RWPE2 (cell line): Measurements from ENCODE around the gene MROH7.

Experiments used
- ATAC-seq: fragments of 200-7000 bp; cut with Tn5 transposase; 3 replicates; pipeline ENCODE4 v1.9.1; 2021; ENCODE audit warnings: low read depth
- DNase-seq: peaks from one replicate; pipeline ENCODE4 v3.0.0-alpha.2; 2020; ENCODE audit warnings: low spot score
- H3K27ac ChIP-seq: fragments of 450-650 bp; 2 replicates; pipeline ENCODE4 v1.5.1; 2017; ENCODE audit warnings: mild to moderate bottlenecking; ENCODE audit not compliant: poor library complexity, severe bottlenecking
- H3K27me3 ChIP-seq: fragments of 250-450 bp; sonication (Bioruptor Pico); 2 replicates; pipeline ENCODE4 v1.5.1; 2021; ENCODE audit warnings: mild to moderate bottlenecking, moderate library complexity; ENCODE audit not compliant: insufficient read depth, poor library complexity, severe bottlenecking
- H3K36me3 ChIP-seq: fragments of 250-450 bp; sonication (Bioruptor Pico); 2 replicates; pipeline ENCODE4 v1.5.1; 2020; ENCODE audit warnings: low read depth, mild to moderate bottlenecking, moderate library complexity
- H3K4me1 ChIP-seq: fragments of 250-450 bp; sonication (Bioruptor Pico); 2 replicates; pipeline ENCODE4 v1.5.1; 2021; ENCODE audit warnings: mild to moderate bottlenecking, moderate library complexity; ENCODE audit not compliant: insufficient read depth, poor library complexity, severe bottlenecking
- H3K4me3 ChIP-seq: fragments of 250-450 bp; sonication (Bioruptor Pico); 2 replicates; pipeline ENCODE4 v1.5.1; 2021; ENCODE audit warnings: mild to moderate bottlenecking, moderate library complexity; ENCODE audit not compliant: severe bottlenecking
- H3K9me3 ChIP-seq: fragments of 250-450 bp; sonication (Bioruptor Pico); 2 replicates; pipeline ENCODE4 v1.5.1; 2021; ENCODE audit warnings: mild to moderate bottlenecking, moderate library complexity; ENCODE audit not compliant: severe bottlenecking
- TF ChIP-seq, protein P1 (sequence below): fragments of 450-650 bp; IDR thresholded peaks from one replicate; pipeline ENCODE4 v1.5.1; 2017; ENCODE audit warnings: mild to moderate bottlenecking, moderate library complexity; ENCODE audit not compliant: poor library complexity, severe bottlenecking

The MROH7 gene

DNA sequence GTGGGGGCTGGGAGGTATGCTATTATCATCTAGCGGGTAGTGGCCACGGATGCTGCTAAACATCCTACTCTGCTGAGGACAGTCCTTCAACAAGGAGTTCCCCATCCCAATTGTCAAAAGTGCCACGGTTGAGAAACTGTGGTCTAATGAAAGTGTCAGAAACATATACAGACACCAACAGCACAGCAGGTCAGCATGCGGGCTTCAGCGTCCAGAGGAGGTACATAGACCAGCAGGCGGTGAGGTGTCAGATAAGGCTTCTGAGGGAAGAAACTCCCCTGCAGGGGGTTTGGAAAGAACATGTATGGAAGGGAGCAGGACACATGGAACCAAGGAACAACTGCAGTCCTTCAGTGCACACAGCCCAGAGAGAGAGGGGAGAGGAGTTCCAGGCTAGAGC lies 69.3 kb downstream of the MROH7 start:
- H3K9me3 ChIP-seq, result no peaks in the 10 kb centered on the region
- no peaks in the 10 kb centered on the region for H3K36me3 ChIP-seq
- ATAC-seq (no peak), DNase-seq (no peak)
- no peak overlapping the region for H3K27ac ChIP-seq
- H3K27me3 ChIP-seq, result no peaks in the 10 kb centered on the region
- TF ChIP-seq, protein P1, sequence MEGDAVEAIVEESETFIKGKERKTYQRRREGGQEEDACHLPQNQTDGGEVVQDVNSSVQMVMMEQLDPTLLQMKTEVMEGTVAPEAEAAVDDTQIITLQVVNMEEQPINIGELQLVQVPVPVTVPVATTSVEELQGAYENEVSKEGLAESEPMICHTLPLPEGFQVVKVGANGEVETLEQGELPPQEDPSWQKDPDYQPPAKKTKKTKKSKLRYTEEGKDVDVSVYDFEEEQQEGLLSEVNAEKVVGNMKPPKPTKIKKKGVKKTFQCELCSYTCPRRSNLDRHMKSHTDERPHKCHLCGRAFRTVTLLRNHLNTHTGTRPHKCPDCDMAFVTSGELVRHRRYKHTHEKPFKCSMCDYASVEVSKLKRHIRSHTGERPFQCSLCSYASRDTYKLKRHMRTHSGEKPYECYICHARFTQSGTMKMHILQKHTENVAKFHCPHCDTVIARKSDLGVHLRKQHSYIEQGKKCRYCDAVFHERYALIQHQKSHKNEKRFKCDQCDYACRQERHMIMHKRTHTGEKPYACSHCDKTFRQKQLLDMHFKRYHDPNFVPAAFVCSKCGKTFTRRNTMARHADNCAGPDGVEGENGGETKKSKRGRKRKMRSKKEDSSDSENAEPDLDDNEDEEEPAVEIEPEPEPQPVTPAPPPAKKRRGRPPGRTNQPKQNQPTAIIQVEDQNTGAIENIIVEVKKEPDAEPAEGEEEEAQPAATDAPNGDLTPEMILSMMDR, result no peak
- no peaks in the 10 kb centered on the region for H3K4me1 ChIP-seq
- H3K4me3 ChIP-seq, result no peak overlapping the region

DNA sequence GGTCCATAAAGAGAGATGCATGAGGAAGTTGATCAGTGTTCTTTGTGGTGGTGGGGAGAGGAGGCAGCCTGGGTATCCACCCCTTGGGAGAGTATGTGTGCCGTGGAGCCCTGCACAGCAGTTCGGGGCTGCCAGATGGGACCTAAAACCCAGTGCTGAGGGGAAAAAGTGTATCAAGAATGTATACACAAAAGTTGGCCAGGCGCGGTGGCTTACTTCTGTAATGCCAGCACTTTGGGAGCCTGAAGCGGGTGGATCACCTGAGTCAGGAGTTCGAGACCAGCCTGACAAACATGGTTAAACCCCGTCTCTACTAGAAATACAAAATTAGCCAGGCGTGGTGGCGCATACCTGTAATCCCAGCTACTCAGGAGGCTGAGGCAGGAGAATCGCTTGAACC lies 70.0 kb downstream of the MROH7 start:
- H3K4me3 ChIP-seq, result no peak overlapping the region
- no peak overlapping the region for H3K27ac ChIP-seq
- H3K4me1 ChIP-seq, result no peaks in the 10 kb centered on the region
- no peak for DNase-seq
- TF ChIP-seq, protein P1, result no peak
- no peak for ATAC-seq
- no peaks in the 10 kb centered on the region for H3K36me3 ChIP-seq
- no peaks in the 10 kb centered on the region for H3K9me3 ChIP-seq
- no peaks in the 10 kb centered on the region for H3K27me3 ChIP-seq

DNA sequence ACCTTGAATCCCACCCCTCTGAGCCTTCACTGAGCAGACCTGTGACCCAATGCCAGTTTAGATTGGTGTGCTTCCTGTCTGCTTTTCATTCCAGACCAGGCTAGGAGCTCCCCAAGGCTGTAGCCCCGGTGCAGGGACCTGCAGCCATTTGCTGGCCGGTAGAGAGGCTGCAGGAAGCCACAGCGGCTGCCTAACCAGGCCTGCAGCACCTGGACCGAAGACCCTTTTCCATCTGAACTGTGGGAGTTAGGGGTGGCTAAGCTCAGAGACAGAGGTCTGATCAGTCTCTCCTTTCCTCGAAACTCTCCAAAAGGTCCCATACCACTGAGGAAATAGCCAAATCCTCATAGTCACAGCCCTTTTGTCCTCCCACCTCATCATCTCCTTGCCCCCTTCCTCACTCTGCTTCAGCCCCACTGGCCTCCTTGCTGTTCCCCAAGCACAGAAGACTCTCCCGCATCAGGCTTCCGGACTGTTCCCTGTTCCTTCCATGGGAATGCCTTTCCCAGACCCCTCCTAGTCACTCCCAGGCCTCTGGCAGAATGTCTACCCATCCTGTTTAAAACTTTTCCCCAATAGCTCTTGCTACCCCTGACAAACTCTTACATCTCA lies 73.4 kb downstream of the MROH7 start:
- ATAC-seq (no peak), DNase-seq (no peak)
- H3K27me3 ChIP-seq, result no peaks in the 10 kb centered on the region
- H3K36me3 ChIP-seq, result peaks cover 34% of the 10 kb centered on the region
- TF ChIP-seq, protein P1, result no peak
- peaks cover 3% of the 10 kb centered on the region for H3K4me1 ChIP-seq
- no peak overlapping the region for H3K27ac ChIP-seq
- H3K4me3 ChIP-seq, result peak overlapping the region; percentile 77
- no peaks in the 10 kb centered on the region for H3K9me3 ChIP-seq

DNA sequence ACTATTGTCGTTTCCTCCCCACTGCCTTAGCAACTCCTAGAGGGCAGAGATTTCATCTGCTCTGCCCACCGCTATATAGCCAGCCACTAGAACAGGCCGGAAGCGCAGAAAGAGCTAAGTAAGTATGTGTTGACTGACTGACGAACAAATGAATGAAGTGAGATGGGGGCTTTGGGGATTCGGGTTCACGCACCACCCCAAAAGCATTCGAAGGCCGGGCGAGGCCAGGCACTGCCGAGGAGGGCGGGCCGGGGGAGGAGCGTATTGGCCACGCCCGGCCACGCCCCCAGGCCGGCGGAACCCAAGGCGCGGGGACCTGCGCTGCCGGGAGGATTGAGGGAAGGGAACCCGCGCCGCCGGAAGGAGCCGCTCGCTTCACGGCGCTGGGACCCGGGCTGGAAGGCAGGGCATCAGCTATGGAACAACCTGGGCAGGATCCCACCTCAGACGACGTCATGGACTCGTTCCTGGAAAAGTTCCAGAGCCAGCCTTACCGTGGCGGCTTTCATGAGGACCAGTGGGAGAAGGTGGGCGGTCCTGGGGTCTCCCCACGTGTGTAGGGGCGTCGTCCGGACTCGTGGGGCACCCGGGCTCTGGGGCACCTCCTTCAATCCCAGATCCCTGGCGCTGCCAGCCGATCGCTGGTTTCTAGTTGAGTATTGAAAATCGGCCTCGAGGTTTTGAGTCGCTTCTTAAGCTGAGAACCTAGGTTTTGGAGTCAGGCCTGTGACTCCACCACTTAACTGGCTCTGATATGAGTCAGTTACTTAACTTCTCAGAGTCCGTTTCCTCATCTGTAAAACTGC lies 74.1 kb downstream of the MROH7 start, which contains the start of gene TTC4:
Gene TTC4, plus strand, starts transcription at position 369 of the 806 bp plus-strand sequence. Its CDS starts 48 bp downstream, at position 417.
- Histone ChIP-seq H3K36me3 (peaks cover 41% of the 10 kb centered on the region), H3K27ac (peak within 1 kb of the TSS; percentile 67), H3K27me3 (no peaks in the 10 kb centered on the region), H3K9me3 (no peaks in the 10 kb centered on the region), H3K4me1 (peaks cover 3% of the 10 kb centered on the region), H3K4me3 (peak within 1 kb of the TSS; percentile 77)
- TF ChIP-seq, protein P1, result no peak
- DNase-seq, result peak; percentile 72
- peak; percentile 95 for ATAC-seq
